Measurements from ENCODE around the gene ST6GALNAC3. TPM values are rescaled to one million over a fixed set of nuclear protein-coding genes. Genes with fewer than 3 reads are reported as not detected.

Gene ST6GALNAC3
- total RNA-seq, 2 donors from 2014 or later: 6.3 to 7.6 TPM

GRCh38 chr1:76247261-76247852 is 172.8 kb downstream of the ST6GALNAC3 start:
- peak; percentile 76 for DNase-seq
- Histone ChIP-seq H3K27ac (ENCODE audit: low read depth, low read length) (no peak overlapping the region), H3K36me3 (ENCODE audit: control insufficient read depth, insufficient read depth, low read length) (no peaks in the 10 kb centered on the region), H3K9ac (ENCODE audit: extremely low read depth, low read length, poor library complexity, severe bottlenecking) (no peak overlapping the region), H3K4me3 (ENCODE audit: low read length) (no peak overlapping the region), H3K9me3 (ENCODE audit: control insufficient read depth, low read length) (peaks cover 14% of the 10 kb centered on the region), H3K4me1 (ENCODE audit: control insufficient read depth, insufficient read depth, low read length) (peaks cover 15% of the 10 kb centered on the region), H3K27me3 (ENCODE audit: control insufficient read depth, insufficient read depth, low read length, poor library complexity, severe bottlenecking) (no peaks in the 10 kb centered on the region)
- no peak for TF ChIP-seq CTCF (conservative IDR thresholded peaks at IDR 0.05)
- peaks cover 44% of the 10 kb centered on the region for H3K4me1 Mint-ChIP-seq
- H3K4me3 Mint-ChIP-seq: peak overlapping the region; percentile 10
- 47 to 74% methylated on average over 3 to 5 of the region's 5 CpGs for WGBS, 2 experiments (ENCODE audit: insufficient coverage in 1 of 2, insufficient read length in 1 of 2)
- peaks cover 28% of the 10 kb centered on the region for H3K9me3 Mint-ChIP-seq
- peaks cover 2% of the 10 kb centered on the region for H3K36me3 Mint-ChIP-seq (ENCODE audit: low read depth)
- no peaks in the 10 kb centered on the region for H3K27me3 Mint-ChIP-seq (ENCODE audit: insufficient read depth)
- H3K27ac Mint-ChIP-seq: peak overlapping the region; percentile 71

- Mint-ChIP-seq H3K4me1 (peaks cover 51% of the 10 kb centered on the region), H3K27ac (peak overlapping the region; percentile 15), H3K4me3 (no peak overlapping the region), H3K27me3 (ENCODE audit: insufficient read depth) (no peaks in the 10 kb centered on the region), H3K9me3 (no peaks in the 10 kb centered on the region), H3K36me3 (ENCODE audit: low read depth) (no peaks in the 10 kb centered on the region)
- 62 to 64% methylated on average over 2 of the region's 2 CpGs for WGBS, 2 experiments (ENCODE audit: insufficient coverage in 1 of 2, insufficient read length in 1 of 2)
- peaks cover 15% of the 10 kb centered on the region for H3K4me1 ChIP-seq (ENCODE audit: control insufficient read depth, insufficient read depth, low read length)
- H3K27me3 ChIP-seq (ENCODE audit: control insufficient read depth, insufficient read depth, low read length, poor library complexity, severe bottlenecking): no peaks in the 10 kb centered on the region
- peak overlapping the region; percentile 7 for H3K4me3 ChIP-seq (ENCODE audit: low read length)
- H3K9ac ChIP-seq (ENCODE audit: extremely low read depth, low read length, poor library complexity, severe bottlenecking): no peak overlapping the region
- no peaks in the 10 kb centered on the region for H3K36me3 ChIP-seq (ENCODE audit: control insufficient read depth, insufficient read depth, low read length)
- H3K9me3 ChIP-seq (ENCODE audit: control insufficient read depth, low read length): no peaks in the 10 kb centered on the region
- peak; percentile 46 for DNase-seq
- H3K27ac ChIP-seq (ENCODE audit: low read depth, low read length): peak overlapping the region; percentile 16
- TF ChIP-seq CTCF (conservative IDR thresholded peaks at IDR 0.05): no peak
These were observed 175.7 kb downstream of the ST6GALNAC3 start for GRCh38 chr1:76250271-76250670.

- no peaks in the 10 kb centered on the region for H3K36me3 ChIP-seq (ENCODE audit: control insufficient read depth, insufficient read depth, low read length)
- H3K4me1 ChIP-seq (ENCODE audit: control insufficient read depth, insufficient read depth, low read length): peaks cover 14% of the 10 kb centered on the region
- H3K9ac ChIP-seq (ENCODE audit: extremely low read depth, low read length, poor library complexity, severe bottlenecking): no peak overlapping the region
- H3K27ac ChIP-seq (ENCODE audit: low read depth, low read length): no peak overlapping the region
- H3K27me3 Mint-ChIP-seq (ENCODE audit: insufficient read depth): no peaks in the 10 kb centered on the region
- H3K9me3 ChIP-seq (ENCODE audit: control insufficient read depth, low read length): no peaks in the 10 kb centered on the region
- no peak overlapping the region for H3K4me3 ChIP-seq (ENCODE audit: low read length)
- no peak overlapping the region for H3K27ac Mint-ChIP-seq
- no peak for TF ChIP-seq CTCF (conservative IDR thresholded peaks at IDR 0.05)
- no peaks in the 10 kb centered on the region for H3K9me3 Mint-ChIP-seq
- no peak for DNase-seq
- H3K4me3 Mint-ChIP-seq: no peak overlapping the region
- no peaks in the 10 kb centered on the region for H3K36me3 Mint-ChIP-seq (ENCODE audit: low read depth)
- 86 to 91% methylated on average over 1 to 3 of the region's 3 CpGs for WGBS, 2 experiments (ENCODE audit: insufficient coverage in 1 of 2, insufficient read length in 1 of 2)
- H3K4me1 Mint-ChIP-seq: peaks cover 36% of the 10 kb centered on the region
- H3K27me3 ChIP-seq (ENCODE audit: control insufficient read depth, insufficient read depth, low read length, poor library complexity, severe bottlenecking): no peaks in the 10 kb centered on the region
These were observed 177.9 kb downstream of the ST6GALNAC3 start for GRCh38 chr1:76252431-76252830.
